HG02943 (cell line): ENCODE measurements around the gene ADORA2B.
"Not testable (repeated sequence)": the region's sequence is repeated elsewhere in the genome, so short reads cannot be mapped to it uniquely, and the experiment has no call there.

Source experiments
- ATAC-seq: cut with Tn5 transposase; IDR thresholded peaks from one replicate; pipeline ENCODE4 v1.9.1; 2021; ENCODE audit warnings: mild to moderate bottlenecking, low read depth, moderate library complexity; ENCODE audit not compliant: unreplicated experiment

Gene ADORA2B

DNA sequence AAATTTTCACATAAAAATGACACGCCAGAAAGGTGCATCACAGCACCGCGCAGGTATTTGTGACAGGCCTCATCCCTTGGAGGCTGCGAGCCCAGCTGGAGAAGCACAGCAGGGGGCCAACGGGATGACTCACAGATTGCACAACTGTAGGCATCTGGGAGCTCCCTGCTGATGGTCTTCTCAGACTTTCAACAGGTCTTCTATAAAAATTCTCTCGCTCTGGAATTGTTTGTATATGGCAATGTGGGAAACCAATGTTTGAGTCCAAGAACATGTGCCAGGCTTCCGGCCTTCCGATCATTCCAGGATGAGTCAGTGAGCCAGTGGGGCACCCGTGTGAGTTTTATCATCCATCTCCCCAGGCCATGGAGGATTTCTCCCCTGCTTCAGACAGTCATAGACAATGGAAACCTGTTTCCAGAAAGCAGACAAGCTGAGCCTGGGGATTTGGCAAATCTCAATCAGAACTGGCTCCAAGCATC, 24.1 kb upstream of the ADORA2B start:
- ATAC-seq: no peak

DNA sequence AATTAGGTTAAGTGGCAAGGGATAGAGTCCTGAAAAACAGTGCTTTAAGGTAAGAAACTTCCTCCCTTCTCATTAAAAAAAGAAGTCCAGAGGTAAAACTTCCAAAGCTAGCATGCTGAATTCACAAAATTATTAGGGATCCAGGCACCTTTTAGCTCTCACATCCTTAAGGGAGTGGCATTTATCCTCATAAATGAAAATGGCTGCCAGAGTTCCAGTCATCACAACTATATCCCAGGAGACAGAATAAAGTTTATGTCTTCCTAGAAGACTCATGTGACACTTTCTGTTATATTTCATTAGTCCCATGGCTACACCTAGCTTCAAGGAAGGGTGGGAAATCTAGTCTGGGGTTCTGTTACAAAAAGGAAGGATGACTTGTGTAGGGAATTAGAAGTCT, 23.3 kb upstream of the ADORA2B start:
- ATAC-seq: no peak

DNA sequence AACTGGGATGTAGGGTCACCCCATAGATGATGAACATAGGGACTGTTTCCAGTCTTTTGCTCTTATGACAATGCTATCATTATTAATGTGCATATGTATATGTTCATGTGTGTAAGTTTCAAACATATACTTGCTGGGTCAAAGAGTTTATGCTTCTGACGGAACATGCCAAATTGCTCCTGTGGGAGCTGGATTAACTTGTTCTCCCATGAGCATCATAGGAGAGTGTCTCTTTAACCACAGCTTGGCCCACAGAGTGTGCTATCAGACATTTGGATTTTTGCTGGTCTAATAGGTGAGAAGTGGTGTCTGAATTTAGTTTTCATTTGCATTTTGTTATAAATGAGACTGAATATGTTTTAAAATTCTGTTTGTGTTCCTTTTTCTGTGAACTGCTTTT, 22.3 kb upstream of the ADORA2B start:
- ATAC-seq: no peak

DNA sequence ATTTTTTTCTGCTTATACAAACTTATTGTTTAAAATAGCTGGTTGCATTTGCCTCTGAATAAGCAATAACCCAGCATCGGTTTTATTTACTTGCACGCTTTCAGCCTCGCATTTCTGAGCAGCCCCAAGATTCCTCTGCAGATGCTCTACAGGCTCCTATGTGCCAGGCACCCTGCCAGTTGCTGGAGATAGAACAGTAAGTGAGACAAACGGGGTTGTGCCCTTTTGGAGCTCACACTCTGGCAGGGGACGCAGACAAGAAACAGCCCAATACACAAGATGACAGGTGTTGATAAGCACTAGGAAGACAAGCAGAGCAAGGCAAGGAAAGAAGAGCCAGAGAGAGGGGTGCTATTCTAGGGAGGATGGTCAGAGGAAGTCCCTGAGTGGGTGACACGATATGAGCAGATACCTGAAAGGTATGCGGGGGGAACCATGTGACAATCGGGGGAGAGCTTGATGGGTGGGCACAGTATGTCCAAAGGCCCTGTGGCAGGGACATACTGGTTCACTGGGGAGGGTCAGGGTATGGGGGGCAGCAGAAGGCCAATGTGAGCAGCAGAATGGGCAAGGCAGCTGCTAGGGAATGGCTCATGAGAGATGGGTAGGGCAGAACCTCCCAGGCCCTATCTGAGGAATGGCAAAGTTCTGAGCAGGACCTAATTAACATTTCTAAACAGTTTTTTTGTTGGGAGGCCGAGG, 18.7 kb upstream of the ADORA2B start:
- ATAC-seq: no peak

DNA sequence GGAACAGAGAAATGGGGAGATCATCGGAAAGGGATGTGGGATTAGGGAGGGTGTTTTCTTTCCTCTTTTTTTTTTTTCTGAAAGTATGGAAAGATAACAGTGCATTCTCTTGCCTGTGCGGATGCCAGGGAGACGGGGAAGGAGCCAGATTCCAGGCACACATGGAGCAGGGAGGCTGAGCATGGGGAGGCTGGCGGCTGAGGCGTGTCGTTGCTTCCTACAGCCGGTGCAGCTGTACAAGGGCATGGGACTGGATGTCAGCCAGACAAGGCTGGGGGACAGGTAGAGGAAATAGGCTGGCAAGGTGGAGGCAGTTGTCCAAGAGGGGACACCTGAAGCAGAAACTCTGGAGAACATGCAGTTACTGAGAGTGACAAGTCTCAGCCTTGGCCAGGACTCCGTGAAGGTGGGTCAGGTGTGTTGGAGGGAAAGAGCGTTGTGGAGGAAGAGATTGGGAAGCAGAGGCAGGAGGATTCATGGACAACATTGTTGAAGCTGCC, 16.6 kb upstream of the ADORA2B start:
- no peak for ATAC-seq

DNA sequence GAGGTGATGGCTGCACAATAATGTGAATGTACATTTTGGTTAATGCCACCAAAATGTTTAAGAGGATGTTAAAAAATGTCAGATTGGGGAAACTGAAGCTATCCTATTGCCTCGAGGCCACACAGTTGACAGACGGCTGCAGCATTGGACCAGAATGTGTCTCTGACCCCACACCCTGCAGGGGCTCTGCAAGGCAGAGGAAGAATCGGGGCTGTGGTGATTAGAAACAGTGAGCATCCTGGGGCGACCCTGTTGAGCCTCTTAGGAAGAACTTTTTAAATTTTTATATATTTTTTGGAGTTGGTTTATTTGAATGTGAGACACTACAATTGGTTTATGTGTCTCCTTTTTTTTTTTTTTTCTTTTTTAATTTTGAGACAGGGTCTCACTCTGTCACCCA, 15.0 kb upstream of the ADORA2B start:
- no peak for ATAC-seq

DNA sequence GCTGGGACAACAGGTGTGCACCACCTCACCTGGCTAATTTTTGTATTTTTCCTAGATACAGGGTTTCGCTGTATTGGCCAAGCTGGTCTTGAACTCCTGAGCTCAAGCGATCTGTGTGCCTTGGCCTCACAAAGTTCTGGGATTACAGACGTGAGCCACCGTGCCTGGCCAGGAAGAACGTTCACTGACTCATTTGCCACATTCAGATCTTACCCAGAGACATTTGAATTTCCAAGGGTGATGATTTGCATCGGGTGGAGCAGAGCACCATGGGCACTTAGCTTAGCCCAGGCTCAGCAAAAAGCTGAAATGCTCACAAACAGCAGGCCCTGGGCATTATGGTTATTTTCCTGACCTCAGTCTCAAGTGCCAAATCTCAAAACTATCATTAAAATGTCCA, 14.5 kb upstream of the ADORA2B start:
- ATAC-seq: no peak

DNA sequence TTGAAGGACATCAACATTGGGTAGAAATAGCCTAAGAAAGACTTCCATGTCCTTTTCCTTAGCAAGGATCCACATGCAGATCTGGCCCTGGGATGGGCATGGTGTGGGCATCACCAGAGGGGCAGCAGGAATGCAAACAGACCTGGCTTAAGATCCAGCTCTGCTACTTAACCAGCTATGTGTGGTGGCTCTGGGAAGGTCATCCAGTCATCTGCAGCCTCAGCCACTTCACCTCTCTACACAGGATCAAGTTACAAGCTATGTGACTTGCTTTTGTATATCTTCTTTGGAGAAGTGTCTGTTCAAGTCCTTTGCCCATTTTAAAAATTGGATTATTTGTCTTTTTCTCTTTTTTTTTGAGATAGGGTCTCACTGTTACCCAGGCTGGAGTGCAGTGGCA, 13.5 kb upstream of the ADORA2B start:
- no peak for ATAC-seq

DNA sequence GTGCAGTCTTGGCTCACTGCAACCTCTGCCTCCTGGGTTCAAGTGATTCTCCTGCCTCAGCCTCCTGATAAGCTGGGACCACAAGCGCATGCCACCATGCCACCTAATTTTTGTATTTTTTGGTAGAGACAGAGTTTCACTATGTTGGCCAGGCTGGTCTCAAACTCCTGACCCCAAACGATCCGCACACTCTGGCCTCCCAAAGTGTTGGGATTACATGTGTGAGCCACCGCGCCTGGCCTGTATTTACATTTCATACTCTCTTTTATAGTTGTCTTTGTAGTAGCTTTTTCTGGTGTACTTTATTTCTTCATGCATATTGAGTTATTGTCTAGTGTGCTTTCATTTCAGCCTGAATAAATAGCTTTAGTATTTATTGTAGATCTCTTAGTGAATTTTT, 10.1 kb upstream of the ADORA2B start:
- ATAC-seq: no peak

DNA sequence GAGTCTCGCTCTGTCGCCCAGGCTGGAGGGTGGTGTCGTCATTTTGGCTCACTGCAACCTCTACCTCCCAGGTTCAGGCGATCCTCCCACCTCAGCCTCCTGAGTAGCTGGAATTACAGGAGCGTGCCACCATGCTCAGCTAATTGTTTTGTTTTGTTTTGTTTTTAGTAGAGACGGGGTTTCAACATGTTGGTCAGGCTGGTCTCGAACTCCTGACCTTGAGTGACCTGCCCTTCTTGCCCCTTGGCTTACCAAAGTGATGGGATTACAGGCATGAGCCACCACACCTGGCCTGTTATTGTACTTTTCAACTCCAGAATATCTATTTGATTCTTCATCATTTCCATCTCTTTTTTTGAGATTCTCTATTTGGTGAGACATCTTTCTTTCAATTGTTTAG, 9.0 kb upstream of the ADORA2B start:
- ATAC-seq: no peak

DNA sequence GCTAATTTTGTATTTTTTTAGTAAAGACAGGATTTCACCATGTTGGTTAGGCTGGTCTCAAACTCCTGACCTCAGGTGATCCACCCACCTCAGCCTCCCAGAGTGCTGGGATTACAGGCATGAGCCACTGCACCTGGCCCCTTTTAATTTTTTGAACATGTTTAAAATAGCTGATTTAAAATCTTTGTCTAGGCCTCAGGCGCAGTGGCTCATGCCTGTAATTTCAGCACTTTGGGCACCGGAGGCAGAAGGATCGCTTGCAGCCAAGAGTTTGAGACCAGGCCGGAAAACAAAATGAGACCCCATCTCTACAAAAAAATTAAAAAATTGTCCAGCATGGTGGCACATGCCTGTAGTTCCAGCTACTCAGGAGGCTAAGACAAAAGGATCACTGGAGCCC, 8.4 kb upstream of the ADORA2B start:
- not testable (repeated sequence) for ATAC-seq

DNA sequence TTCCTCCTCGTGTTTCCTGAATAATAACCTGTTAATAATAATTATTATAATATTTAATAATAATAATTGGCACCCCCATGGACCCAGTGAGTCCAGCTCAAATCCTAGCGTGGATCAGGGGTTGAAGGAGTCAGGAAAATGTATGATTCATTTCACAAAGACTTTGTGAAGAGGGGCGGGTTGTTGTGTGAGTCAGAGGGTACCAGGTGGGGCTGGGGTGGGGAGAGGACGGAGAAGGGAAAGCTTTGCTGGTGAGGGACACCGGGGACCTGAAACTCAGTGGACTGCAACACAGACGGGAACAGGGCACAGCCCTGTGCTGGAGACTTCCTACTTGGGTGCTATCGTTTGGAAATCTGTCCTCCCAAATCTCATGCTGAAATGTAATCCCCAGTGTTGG, 3.1 kb upstream of the ADORA2B start:
- ATAC-seq: no peak

DNA sequence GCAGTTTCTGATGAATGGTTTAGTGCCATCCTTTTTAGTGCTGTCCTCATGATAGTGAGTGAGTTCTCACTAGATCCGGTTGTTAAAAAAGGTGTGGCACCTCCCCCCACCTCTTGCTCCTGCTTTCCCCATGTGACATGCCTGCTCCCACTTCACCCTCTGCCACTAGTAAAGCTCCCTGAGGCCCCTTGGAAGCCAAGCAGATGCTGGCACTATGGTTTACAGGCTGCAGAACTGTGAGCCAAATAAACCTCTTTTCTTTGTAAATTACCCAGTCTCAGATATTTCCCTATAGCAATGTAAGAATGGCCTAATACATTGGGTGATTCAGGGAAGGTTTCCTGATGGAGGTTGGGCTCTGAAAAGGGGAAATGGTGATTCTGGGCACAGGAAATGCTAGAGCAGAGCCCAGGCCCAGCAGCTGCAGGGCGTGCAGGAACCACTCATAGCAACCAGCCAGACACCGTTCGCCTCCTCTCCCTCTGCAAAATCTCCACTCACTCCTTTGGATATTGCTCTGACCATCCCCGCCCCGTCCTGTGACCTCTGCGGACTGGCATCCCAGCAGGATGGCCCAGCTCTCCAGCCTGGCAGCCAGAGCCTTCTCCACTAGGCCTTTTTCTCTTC, 2.6 kb upstream of the ADORA2B start:
- ATAC-seq: no peak

DNA sequence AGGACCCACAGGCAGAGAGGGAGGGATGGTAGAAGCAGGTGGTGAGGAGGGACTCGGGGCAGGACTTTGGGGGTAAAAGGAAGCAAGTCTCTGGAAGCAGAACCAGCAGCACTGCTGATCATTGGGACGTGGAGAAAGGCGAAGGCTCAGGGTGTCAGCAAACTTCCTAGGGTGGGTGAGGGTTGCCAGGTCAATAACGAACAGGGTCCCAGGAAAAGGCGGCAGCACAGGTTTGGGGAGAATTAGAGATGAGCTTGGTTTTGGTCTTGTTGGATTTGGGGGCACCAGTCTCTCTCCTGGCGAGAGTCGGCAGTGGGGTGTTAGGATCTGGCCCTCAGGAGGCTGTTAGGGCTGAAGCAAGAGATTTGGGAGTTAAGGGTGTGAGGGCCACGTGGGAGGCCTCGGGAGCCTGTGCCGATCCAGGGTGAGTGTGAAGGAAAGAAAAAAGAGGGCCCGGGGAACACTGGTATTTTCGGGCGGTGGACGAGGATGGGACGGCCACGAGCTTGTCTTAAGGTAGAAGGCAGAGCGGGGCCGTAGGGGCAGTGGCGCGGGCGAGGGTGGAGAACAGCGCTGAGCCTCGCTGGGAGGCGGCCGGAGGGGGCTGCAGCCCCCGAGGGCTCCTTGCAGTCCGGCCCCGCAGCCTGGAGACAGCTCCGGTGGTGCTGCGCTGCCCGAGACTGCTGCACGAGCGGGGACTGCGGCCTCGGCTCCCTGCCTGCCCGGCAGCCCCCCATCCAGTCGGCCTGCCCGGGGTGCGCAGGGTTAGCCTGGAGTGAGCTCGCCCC, 765 bp upstream of the ADORA2B start:
- peak; percentile 25 for ATAC-seq

DNA sequence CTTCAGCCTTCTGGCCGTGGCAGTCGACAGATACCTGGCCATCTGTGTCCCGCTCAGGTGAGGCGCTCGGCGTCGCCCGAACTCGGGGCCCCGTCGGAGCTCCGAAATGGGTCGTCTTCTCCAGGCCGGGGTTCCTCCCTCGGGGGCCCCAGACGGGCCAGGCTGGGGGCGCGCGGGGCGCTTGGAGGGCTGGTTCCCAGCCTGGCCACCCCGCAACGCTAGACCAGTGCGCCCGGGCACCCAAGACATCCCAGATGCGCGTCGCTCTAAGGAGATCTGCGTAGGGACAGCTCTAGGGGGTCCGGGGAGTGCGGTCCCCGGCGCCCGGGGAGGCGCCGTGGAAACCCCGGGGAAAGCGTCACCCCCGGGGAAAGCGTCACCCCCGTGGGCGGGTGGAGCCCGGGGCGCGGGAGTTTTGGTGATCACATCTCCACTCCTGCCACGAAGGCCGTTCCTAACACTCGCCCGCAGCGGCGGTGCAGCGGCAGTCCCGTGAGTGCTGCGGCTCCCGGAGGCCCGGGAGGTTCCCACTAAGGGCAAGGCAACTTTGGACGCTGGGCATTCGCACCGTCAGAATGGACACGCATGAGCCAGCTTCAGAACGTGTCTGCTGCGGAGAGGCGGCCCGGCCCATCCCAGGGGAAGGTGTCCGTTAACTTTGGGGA, 729 bp downstream of the ADORA2B start:
- peak; percentile 14 for ATAC-seq

DNA sequence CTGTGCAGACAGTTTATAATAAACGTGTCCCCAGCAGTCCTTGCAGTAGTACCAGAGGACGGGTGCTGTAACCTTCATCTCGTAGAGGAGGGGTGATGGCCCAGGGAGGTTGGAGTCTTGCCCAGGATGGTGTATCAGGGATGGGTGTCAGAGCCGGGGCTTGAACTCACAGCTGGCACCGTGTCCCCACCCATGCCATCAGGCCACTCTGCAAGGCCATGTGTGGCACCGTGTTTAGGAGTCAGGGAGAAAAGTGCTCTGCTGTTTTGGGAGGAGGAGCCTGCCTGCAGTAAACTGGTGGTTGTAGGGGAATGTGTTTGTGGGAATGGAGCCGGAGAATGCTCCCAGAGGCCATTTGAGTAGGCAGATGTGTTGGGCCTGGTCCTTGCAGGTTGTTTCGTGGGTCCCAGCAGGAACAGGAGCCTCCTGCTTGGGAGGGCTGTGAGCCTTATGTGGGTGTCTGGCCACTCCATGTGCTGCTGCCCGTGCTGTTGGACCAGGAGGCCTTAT, 1.7 kb downstream of the ADORA2B start:
- no peak for ATAC-seq

DNA sequence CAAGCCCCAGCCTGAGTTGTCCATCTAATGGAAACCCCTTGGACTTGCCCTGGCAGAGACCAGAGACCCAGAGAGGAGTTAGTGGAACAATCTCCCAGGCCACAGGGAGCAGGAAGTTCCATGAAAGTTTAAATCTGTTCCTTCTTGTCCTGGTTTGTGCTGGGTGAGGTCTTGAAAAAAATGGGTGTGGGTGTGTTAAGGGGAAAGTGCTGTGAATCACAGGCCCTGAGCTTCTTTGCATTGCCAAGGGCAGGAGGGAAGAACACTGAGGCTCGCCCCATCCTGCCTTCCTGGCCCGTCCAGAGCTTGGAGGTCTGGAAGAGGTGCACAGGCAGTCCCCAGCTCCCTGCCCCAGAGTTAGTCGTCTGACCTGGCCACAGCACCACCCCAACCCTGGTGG, 2.3 kb downstream of the ADORA2B start:
- no peak for ATAC-seq

DNA sequence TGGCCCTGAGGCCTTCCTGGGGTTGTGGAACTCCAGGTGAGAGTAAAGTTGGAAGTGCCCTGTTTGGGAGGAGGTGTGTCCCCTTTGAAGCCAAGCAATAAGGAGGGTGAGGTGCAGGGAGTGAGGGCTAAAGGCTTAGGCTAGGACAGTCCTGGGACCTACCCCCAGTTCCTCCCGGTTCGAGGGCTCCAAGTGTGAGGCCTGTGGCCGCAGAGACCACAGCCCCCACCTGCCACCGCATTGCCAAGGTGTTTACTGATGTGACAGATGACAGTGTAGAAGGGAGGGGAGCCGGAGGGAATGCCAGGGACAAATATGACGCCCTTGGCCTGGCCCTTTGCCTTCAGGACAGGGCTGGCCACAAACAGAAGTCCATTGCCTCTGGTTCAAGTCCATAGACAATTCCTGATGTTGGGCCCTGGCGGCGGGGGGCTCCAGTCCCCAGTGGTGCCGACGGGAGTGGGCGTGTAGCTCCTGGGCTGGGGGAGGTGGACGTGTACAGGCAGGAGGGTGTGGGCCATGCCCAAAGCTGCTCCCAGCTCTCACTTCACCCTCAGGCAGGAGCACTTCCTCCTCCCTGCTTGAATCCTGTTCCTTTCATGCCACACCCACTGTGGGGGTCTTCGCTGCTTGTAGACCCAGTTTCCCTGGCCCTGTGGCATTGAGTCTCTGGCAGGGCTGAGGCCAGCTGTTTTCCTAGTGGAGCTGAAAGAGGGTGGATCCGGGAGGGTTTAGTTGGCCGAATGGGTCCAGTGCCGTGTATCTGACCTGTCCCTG, 3.2 kb downstream of the ADORA2B start:
- no peak for ATAC-seq

DNA sequence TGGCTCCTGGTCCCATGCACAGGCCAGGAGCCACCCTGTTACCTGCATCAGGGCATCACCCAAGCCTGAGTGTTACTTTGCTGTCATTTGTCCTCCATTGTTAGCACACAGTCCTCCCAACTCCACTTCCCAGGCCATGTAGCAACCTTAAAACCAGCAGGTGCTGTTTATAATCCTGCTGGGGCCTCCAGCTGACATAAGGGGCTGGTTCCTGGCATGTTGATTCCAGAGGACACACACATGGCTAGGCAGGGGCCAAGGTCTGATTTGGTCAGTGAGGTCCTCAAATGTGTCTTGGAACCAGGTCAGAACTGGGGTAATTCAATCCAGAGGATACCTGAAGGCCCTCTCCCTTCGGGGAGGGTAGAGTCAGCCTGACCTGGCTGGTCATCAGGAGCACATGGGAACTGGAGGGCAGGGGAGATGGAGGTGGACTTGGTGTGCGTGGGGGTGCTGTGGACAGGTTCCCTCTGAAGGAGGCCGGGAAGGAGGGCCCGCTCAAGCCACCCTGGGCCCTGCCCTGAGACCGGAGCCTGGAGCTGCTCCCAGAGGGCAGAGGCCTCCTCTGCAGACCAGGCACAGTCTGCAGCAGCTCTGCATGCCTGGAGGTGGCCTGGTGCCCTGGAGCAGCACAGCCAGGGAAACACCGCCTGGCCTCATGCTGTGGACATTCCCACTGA, 6.6 kb downstream of the ADORA2B start:
- no peak for ATAC-seq
